Activated T-helper 9 cell treated with anti-CD3 and anti-CD28 coated beads, Interleukin-2, amount 50 U/mL, for 16 hours (primary cell): Measurements from ENCODE around the gene OSBPL5.
A peak's percentile ranks its signal among the peaks of the same experiment; 100 is the strongest.

Source experiments
- DNase-seq: peaks from one replicate; pipeline ENCODE4 v3.0.0-alpha.2; 2020; ENCODE audit warnings: low read depth

OSBPL5 gene

DNA sequence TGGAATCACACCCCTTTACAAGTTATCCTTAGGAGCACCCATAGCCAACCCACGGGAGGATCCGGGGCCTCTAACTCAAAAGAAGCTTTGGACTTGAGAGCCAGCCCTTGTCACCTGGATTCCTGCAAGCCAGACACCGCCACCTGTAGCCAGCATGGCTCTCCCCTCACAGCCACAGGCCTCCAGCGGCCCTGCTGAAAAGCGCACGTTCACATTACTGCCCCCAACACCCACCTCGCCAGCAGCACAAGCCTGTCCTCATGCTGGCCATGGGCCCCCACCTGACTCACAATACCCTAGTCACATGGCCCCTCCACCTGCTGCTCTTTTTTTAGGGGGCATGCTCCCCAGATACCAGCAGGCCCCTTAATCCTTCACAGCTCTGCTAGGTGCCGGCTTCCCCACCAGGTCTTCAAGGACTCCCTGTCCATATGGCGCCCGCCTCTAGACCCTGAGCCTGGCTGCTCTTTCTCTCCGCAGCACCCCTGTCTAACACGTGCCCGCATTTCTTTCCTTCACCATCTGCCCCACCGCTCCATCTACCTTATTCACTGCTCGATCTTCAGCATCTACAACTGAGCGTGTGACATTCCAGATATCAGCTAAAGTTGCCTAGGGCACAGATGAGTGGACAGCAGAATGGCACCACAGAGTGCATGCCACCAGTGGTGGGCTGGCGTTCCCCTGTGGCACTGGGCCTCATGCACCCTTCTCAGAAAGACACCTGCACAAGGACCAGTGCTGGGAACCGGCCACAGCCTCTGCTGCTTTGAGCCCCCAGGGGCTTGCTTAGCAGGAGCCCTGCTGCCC, 114.5 kb downstream of the OSBPL5 start:
- DNase-seq, result no peak

DNA sequence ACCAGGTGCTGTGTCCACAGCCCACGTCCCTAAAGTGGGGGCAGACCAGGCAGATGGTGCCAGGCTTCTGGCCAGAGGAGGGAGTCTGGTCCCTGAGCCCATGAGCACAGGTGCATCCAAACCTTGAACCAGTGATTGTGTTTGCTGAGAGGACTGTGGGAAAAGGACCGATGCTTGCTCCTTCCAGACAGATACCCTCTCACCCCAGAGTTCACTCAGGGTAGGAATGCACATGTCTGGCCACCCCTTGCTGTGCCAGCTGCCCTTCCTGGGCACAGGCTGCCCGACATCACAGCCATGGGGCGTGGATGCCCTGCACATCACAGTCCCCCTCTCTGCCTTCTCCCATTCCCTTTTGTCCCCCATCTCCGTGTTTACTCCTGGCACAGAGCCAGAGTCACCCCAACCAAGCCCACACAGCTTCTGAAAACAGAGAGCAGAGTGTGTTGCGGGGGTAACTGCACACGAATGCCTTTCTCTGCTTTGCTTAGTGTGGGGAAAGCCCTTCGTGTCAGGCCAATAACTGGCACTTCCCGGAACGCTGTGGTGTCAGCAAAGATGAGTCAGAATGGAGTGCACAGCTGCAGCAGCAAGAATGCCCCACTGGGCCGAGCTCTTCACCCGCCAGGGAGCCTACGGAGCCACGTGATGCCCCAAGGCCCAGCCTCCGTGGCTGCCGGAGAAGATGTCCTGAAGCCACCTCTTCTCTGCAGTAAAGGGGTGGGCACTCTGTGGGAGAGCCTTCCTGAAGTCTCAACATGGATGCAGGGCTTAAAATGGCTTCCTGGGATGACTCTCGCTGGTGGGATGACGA, 115.5 kb downstream of the OSBPL5 start:
- peak; percentile 76 for DNase-seq

DNA sequence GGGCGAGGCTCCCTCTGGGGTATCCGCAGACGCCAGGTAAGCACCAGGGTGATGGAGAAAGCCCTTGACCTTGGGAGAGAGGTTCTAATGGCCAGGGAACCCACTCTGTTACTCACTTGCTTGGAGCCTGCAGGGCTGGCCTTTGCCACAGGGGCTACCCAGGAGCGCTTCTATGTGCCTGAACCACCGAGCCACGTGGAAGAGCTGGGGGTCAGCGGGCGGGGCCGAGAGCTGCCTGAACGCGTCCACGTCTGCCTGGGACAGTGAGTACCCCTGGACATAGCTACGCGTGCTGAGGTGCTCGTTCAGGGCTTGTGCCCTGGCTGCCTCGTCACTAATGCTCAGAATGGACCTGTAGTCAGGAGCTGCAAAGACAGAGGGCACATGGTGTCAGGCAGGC, 117.5 kb downstream of the OSBPL5 start:
- DNase-seq, result no peak

DNA sequence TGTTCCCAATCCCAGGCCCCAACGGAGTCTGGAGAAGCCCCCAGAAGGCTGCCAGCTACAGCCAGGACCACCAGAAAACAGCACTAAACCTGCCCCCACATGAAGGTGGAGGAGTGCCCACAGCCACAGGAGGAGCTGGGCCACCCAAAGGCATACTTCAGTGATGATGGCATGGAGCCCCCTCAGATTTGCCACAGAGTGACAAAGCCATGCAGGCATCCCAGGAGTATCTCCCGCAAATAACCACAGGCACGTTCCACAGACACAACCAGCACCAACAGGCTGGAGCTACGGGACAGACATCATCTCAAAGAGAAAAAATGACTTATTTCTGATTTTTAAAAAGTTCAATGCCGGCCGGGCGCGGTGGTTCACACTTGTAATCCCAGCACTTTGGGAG, 118.5 kb downstream of the OSBPL5 start:
- no peak for DNase-seq

DNA sequence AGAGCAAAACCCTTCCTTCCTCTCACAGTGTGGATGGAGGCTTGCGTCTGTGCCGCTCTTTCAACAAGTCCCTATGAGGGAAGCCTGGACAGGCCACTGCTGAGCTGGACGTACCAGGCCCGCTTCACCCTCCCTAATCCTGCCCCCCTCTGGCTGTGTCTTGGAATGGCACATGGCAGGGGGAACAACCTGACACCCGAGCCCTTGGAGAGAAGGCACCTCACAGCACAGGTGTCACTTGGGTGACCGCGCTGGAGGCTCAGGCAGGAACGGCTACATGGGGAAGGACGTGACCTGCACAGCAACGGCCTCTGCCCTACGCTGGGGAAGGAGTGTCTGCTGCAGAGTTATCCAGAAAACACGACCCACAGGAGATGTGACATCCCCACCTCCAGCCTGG, 118.9 kb downstream of the OSBPL5 start:
- no peak for DNase-seq

DNA sequence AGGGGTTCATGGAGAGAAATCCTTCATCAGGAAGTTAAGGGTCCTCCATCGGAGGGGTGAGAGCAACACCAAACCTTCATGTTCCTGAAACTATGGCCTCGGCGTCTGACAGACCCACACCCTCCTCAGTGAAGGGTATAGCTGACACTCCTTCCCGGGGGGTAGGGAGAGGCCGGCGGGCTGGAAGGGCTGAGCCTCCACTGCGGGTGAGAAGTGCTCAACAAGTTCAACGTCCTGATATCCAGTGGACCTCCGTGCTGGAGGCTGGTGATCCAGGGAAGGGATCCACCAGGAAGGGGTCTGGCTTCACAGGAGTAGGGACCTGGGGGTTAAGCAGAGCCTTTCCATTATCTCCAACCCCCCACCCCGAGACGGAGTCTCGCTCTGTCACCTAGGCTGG, 120.2 kb downstream of the OSBPL5 start:
- no peak for DNase-seq

DNA sequence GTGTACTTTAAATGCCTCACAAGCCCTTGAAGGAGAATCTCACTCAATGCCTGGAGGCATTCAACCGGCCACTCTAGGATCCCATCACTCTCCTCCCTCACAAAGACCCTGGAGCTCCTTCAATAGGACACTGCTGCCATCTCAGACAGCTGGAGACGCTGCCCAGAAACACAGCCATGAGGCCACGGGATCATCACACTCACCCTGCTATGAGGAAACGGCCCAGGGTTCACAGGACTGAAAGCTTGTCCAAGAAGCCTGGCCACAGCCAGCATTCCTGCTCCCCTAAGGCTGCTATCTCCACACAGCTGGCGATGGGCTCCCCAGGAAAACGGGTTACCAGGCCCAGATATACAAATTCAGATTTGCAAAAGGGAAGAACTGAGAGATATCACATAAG, 121.1 kb downstream of the OSBPL5 start:
- no peak for DNase-seq

DNA sequence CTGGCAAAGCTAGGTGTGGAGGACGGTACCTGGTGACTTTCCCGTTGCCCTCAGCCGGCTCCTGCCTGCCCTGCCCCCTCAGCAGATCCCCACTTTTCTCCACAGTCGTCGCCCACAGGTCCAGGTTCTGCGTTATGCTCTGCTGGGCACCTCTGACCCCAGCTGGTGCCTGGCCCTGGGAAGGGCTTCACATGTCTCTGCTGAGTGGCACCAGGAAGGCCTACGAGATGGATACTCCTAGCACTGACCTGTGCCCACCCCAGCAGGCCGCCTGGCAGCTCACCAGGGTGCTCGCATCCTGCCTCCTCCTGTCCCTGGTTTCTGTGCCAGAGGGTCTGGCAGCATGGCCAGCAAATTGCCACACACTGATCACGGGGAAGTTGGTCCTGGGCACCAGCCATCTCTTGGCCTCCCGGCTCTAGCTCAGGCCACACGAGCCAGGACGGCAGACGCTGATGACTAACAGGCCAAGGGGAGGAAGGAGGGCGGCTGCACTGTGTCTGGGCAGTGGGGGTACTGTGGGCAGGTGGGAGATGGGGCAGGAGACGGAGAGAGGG, 121.7 kb downstream of the OSBPL5 start:
- no peak for DNase-seq

DNA sequence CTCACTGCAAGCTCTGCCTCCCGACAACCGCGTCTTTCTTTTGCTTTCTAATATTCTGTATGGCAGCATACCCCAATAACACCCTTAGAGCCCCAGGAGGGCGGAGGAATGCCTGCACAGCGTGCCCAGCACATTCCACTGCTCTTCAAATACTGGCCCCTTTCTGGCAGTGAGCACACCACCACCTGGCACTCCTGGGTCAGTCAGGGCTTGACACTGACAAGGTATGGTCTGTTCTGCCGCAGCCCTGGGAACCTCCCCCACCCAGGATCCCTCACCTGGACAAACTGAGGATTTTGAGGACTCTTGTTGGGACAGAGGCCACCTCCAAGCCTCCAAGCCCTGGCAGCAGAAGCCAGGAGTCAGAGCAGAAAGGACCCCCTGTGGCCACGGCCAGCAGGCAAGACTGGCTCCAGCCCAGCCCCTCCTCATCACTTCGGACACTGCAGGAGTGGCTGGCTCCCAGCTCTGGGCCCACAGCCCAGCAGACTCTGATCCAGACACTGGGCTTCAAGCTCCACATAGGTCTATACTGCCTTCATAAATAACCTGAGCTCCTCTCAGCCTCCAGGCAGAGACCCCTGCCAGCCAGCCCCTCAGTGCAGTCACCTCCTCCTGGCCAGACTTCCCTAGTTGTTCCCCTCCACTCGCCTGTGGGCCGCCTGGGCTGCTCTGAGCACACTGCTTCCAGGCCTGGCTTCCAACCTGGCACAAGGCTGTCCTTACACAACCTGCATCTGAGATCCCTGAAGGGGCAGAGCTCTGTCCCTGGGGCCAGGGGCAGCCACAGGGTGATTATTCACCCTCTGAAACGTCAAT, 122.4 kb downstream of the OSBPL5 start:
- no peak for DNase-seq

DNA sequence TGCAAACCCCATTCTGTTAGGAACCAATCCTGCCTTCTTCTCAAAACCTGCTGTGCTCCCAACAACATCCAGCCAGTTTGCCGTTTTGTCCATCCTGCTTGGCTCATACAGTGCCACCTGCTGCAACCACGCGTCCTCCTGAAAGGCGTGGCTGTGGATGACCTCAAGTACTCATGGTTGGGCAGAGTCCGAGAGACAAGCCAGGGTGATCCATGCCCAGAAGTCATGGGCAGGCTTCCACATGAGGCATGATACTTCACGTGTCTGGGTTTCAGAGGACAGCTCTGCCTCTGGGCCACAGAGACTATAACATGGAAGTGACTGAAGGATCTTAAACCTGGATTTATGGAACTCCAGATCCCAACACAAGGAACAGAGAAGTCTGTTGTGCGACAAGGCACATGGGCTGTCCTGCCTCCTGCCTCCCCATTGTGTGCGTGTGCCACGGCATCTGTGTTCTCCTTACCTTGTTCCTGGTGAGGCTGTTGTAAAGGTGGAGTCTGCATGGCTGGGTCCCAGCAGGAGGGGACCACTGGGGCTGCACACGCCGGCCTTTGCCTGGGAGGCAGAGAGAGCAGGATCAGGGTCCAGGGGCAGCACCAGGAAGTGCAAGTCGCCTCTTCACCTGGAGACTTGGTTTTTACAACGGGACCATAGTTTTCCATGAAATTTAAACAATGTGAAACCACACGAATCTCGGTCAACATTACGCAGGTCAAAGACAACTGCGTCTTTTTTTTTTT, 123.2 kb downstream of the OSBPL5 start:
- no peak for DNase-seq

DNA sequence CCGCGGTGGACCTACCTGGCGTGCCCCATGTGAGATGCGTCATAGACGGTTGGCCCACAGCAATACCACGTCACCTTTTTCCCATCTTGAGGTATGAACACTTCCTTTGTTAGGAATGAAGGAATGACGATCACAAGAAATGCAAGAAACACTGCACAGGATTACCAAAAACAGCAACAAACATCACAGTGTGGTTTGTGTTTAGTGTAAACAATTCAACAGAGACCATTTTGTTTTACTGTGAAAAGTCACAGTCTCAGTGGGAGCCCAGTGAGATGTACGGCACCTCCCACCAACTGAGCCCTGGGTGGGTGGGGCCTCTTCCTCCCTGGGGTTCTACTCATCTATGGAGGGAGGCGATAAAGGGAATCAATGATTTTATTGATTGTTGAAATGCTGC, 124.2 kb downstream of the OSBPL5 start:
- DNase-seq, result no peak

DNA sequence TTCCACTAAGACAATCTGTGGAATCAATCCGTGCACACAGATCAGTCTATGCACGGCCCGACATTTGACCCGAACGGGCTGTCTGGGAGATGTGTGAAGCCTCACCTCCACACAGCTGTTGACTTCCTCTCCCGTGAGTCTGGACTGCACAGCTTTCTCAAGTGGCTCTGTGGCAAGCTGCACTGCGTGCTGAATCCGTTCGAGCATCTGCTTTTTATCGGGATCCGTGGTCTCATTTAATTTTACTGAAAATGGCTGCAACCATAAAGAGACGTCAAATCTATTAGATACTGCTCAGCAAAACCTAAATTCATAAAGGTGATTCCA, 127.2 kb downstream of the OSBPL5 start:
- no peak for DNase-seq
